Measurements from ENCODE around the gene DYRK1B. TPM values are rescaled to one million over a fixed set of nuclear protein-coding genes. Genes with fewer than 3 reads are reported as not detected.

Gene DYRK1B
- polyA plus RNA-seq, 1 experiment, result 8.4 TPM

- Histone ChIP-seq H3K36me3 (ENCODE audit: control insufficient read depth, insufficient read depth, low read length) (no peaks in the 10 kb centered on the region), H3K27me3 (ENCODE audit: control insufficient read depth, insufficient read depth, low read length) (no peaks in the 10 kb centered on the region), H3K4me3 (ENCODE audit: low read depth, low read length) (no peak overlapping the region)
- TF ChIP-seq CTCF (IDR thresholded peaks at IDR 0.05; ENCODE audit: insufficient read depth, low read depth, low read length), result no peak
- ChIA-PET POLR2A (no interaction called here), CTCF (interaction anchor here (0.7 kb wide), 1 partner anchor 18 kb away, joined by 3 read pairs; no protein-coding TSS in a partner anchor)
- DNase-seq (ENCODE audit: low read depth), result no peak
These were observed 30.2 kb upstream of the DYRK1B start for GRCh38 chr19:39864118-39864517.

- POLR2A ChIA-PET, result no interaction called here
- Histone ChIP-seq H3K27me3 (ENCODE audit: control insufficient read depth, insufficient read depth, low read length) (no peaks in the 10 kb centered on the region), H3K36me3 (ENCODE audit: control insufficient read depth, insufficient read depth, low read length) (no peaks in the 10 kb centered on the region), H3K4me3 (ENCODE audit: low read depth, low read length) (no peak overlapping the region)
- CTCF ChIA-PET, result interaction anchor here (1.4 kb wide), 1 partner anchor 15 kb away, joined by 4 read pairs; no protein-coding TSS in a partner anchor
- DNase-seq (ENCODE audit: low read depth), result no peak
- TF ChIP-seq CTCF (IDR thresholded peaks at IDR 0.05; ENCODE audit: insufficient read depth, low read depth, low read length), result no peak
These were observed 24.6 kb upstream of the DYRK1B start for GRCh38 chr19:39858541-39858940.

- ChIA-PET POLR2A (no interaction called here), CTCF (no interaction called here)
- H3K27me3 ChIP-seq (ENCODE audit: control insufficient read depth, insufficient read depth, low read length), result no peaks in the 10 kb centered on the region
- H3K4me3 ChIP-seq (ENCODE audit: low read depth, low read length), result no peak overlapping the region
- no peaks in the 10 kb centered on the region for H3K36me3 ChIP-seq (ENCODE audit: control insufficient read depth, insufficient read depth, low read length)
- no peak for TF ChIP-seq CTCF (IDR thresholded peaks at IDR 0.05; ENCODE audit: insufficient read depth, low read depth, low read length)
- DNase-seq (ENCODE audit: low read depth), result no peak
These were observed 18.9 kb upstream of the DYRK1B start for GRCh38 chr19:39852882-39853281.

GRCh38 chr19:39850892-39851291 is 16.9 kb upstream of the DYRK1B start:
- Histone ChIP-seq H3K27me3 (ENCODE audit: control insufficient read depth, insufficient read depth, low read length) (no peaks in the 10 kb centered on the region), H3K36me3 (ENCODE audit: control insufficient read depth, insufficient read depth, low read length) (no peaks in the 10 kb centered on the region), H3K4me3 (ENCODE audit: low read depth, low read length) (no peak overlapping the region)
- CTCF ChIA-PET, result interaction anchor here (1.7 kb wide), 1 partner anchor 8 kb away, joined by 4 read pairs; no protein-coding TSS in a partner anchor
- POLR2A ChIA-PET, result no interaction called here
- no peak for DNase-seq (ENCODE audit: low read depth)
- no peak for TF ChIP-seq CTCF (IDR thresholded peaks at IDR 0.05; ENCODE audit: insufficient read depth, low read depth, low read length)

- ChIA-PET POLR2A (no interaction called here), CTCF (interaction anchor here (7.8 kb wide), 1 partner anchor 59 kb away, joined by 104 read pairs; no protein-coding TSS in a partner anchor)
- no peak for TF ChIP-seq CTCF (IDR thresholded peaks at IDR 0.05; ENCODE audit: insufficient read depth, low read depth, low read length)
- no peaks in the 10 kb centered on the region for H3K36me3 ChIP-seq (ENCODE audit: control insufficient read depth, insufficient read depth, low read length)
- DNase-seq (ENCODE audit: low read depth), result no peak
- no peaks in the 10 kb centered on the region for H3K27me3 ChIP-seq (ENCODE audit: control insufficient read depth, insufficient read depth, low read length)
- H3K4me3 ChIP-seq (ENCODE audit: low read depth, low read length), result no peak overlapping the region
These were observed 14.4 kb upstream of the DYRK1B start for GRCh38 chr19:39848392-39848791.

All from BJ (cell line).